A549 (cell line): ENCODE results near the gene GLIS1. TPM values are rescaled to one million over a fixed set of nuclear protein-coding genes. Genes with fewer than 3 reads are reported as not detected.

ENCODE experiments used
- ATAC-seq, 2 experiments: fragments of 200-7000 bp in 1 of 2; fragments of >200 bp in 1 of 2; cut with Nextera tagmentation in 1 of 2; cut with Tn5 transposase in 1 of 2; 3 replicates each; pipeline versions ENCODE4 v1.8.0 to v1.9.1; 2018 to 2020; ENCODE audit warnings: mild to moderate bottlenecking in 1 of 2, moderate library complexity in 1 of 2
- CTCF ChIA-PET: fragments of 300-600 bp; sonication (Branson Sonifier 250); formaldehyde crosslinking; extraction: SDS; loops from one replicate; lab custom pipeline; 2021; ENCODE audit warnings: antibody characterized with exemption, inconsistent platforms; lab: Yijun Ruan, JAX
- POLR2A ChIA-PET: fragments of 350-600 bp; formaldehyde crosslinking; extraction: SDS; loops from one replicate; lab custom pipeline; 2021; ENCODE audit warnings: antibody characterized with exemption, inconsistent platforms; lab: Yijun Ruan, JAX
- DNase-seq, 2 experiments: peaks; one replicate each; pipeline versions ENCODE4 v3.0.0 to v3.0.0-alpha.2; 2011 to 2016; ENCODE audit warnings: low read depth in 1 of 2, low spot score in 1 of 2
- FAIRE-seq: peaks from 2 replicates; lab custom pipeline; 2011; peaks lifted over from hg19 to GRCh38; lab: Jason Lieb, UNC
- H3K27ac ChIP-seq, 2 experiments: fragments of >200 bp; sonication (Bioruptor Twin); formaldehyde crosslinking; 3 replicates each; pipeline ENCODE4 v1.5.1; 2016 to 2017
- H3K4me1 ChIP-seq: fragments of >200 bp; sonication (Bioruptor Twin); formaldehyde crosslinking; 3 replicates; pipeline ENCODE4 v1.6.1; 2016
- H3K4me2 ChIP-seq: fragments of >200 bp; sonication (Bioruptor Twin); formaldehyde crosslinking; 3 replicates; pipeline ENCODE4 v1.6.1; 2016
- H3K4me3 ChIP-seq: fragments of >200 bp; sonication (Bioruptor Twin); formaldehyde crosslinking; 3 replicates; pipeline ENCODE4 v1.5.1; 2016
- H3K9me3 ChIP-seq: fragments of >200 bp; sonication (Bioruptor Twin); formaldehyde crosslinking; 3 replicates; pipeline ENCODE4 v1.6.1; 2016
- ATOH8 ChIP-seq: fragments of 250-450 bp; sonication (Bioruptor Pico); IDR thresholded peaks from 2 replicates; pipeline ENCODE4 v1.5.0; 2020; ENCODE audit warnings: low read depth, mild to moderate bottlenecking, moderate library complexity
- CBX2 ChIP-seq: fragments of 200-600 bp; sonication (generic); IDR thresholded peaks from 2 replicates; pipeline ENCODE4 v1.6.1; 2016; ENCODE audit warnings: low read depth, mild to moderate bottlenecking, borderline replicate concordance
- CEBPB ChIP-seq, 2 experiments: fragments of >200 bp in 1 of 2; sonication (Bioruptor Twin) in 1 of 2; formaldehyde crosslinking in 1 of 2; IDR thresholded peaks; 2 replicates each; pipeline ENCODE4 v1.6.1; 2012 to 2016
- E2F6 ChIP-seq: IDR thresholded peaks from 2 replicates; pipeline ENCODE4 v1.6.1; 2012; ENCODE audit warnings: low read depth, borderline replicate concordance
- EP300 ChIP-seq, 2 experiments: fragments of >200 bp; sonication (Bioruptor Twin); formaldehyde crosslinking; IDR thresholded peaks; 2 replicates in 1 of 2; 3 replicates in 1 of 2; pipeline ENCODE4 v1.6.1; 2016 to 2017
- FOSB ChIP-seq: fragments of 250-450 bp; sonication (Bioruptor Pico); IDR thresholded peaks from 2 replicates; pipeline ENCODE4 v1.5.0; 2020; ENCODE audit warnings: mild to moderate bottlenecking, moderate library complexity
- FOXS1 ChIP-seq: fragments of 250-450 bp; sonication (Bioruptor Pico); IDR thresholded peaks from 2 replicates; pipeline ENCODE4 v1.5.0; 2020; ENCODE audit warnings: mild to moderate bottlenecking, moderate library complexity
- HEYL ChIP-seq: fragments of 250-450 bp; sonication (Bioruptor Pico); IDR thresholded peaks from 2 replicates; pipeline ENCODE4 v1.8.0; 2021; ENCODE audit warnings: mild to moderate bottlenecking, moderate library complexity
- HOXB13 ChIP-seq: fragments of 250-450 bp; sonication (Bioruptor Pico); IDR thresholded peaks from 2 replicates; pipeline ENCODE4 v1.5.0; 2020; ENCODE audit warnings: low read depth, mild to moderate bottlenecking, moderate library complexity
- JUN ChIP-seq, 2 experiments: fragments of >200 bp; sonication (Bioruptor Twin); formaldehyde crosslinking; IDR thresholded peaks; 2 replicates in 1 of 2; 3 replicates in 1 of 2; pipeline ENCODE4 v1.6.1; 2016 to 2017
- KDM1A ChIP-seq: fragments of 200-600 bp; sonication (generic); IDR thresholded peaks from 2 replicates; pipeline ENCODE4 v1.6.1; 2016; ENCODE audit warnings: low read depth, mild to moderate bottlenecking
- KDM5A ChIP-seq: fragments of 200-600 bp; sonication (generic); IDR thresholded peaks from 2 replicates; pipeline ENCODE4 v1.6.1; 2016; ENCODE audit warnings: antibody characterized with exemption, mild to moderate bottlenecking
- MYC ChIP-seq: IDR thresholded peaks from 2 replicates; pipeline ENCODE4 v1.6.1; 2012; ENCODE audit warnings: mild to moderate bottlenecking, inconsistent platforms, low read length, improper control_type of control experiment, borderline replicate concordance
- NFE2L2 ChIP-seq: fragments of 150-350 bp; conservative IDR thresholded peaks from 2 replicates; pipeline ENCODE4 v1.6.1; 2014; ENCODE audit warnings: low read length
- NR3C1 ChIP-seq: fragments of >200 bp; sonication (Bioruptor Twin); formaldehyde crosslinking; IDR thresholded peaks from 3 replicates; pipeline ENCODE4 v1.6.1; 2017
- PHF8 ChIP-seq: fragments of 200-600 bp; sonication (generic); IDR thresholded peaks from 2 replicates; pipeline ENCODE4 v1.6.1; 2016; ENCODE audit warnings: low read depth, mild to moderate bottlenecking, antibody characterized with exemption, moderate library complexity, borderline replicate concordance
- POLR2AphosphoS2 ChIP-seq: conservative IDR thresholded peaks from 2 replicates; pipeline ENCODE4 v1.6.1; 2012; ENCODE audit warnings: low read length, improper control_type of control experiment, inconsistent platforms
- RAD21 ChIP-seq, 2 experiments: fragments of >200 bp in 1 of 2; sonication (Bioruptor Twin) in 1 of 2; formaldehyde crosslinking in 1 of 2; IDR thresholded peaks in 1 of 2; conservative IDR thresholded peaks in 1 of 2; 2 replicates in 1 of 2; 3 replicates in 1 of 2; pipeline ENCODE4 v1.6.1; 2012 to 2018; ENCODE audit warnings: inconsistent platforms in 1 of 2
- RCOR1 ChIP-seq: fragments of 150-350 bp; IDR thresholded peaks from 2 replicates; pipeline ENCODE4 v1.6.1; 2014; ENCODE audit warnings: antibody characterized with exemption, low read length, low read depth
- RNF2 ChIP-seq: fragments of 200-600 bp; sonication (generic); IDR thresholded peaks from 2 replicates; pipeline ENCODE4 v1.6.1; 2016; ENCODE audit warnings: low read depth, mild to moderate bottlenecking, antibody characterized with exemption, moderate library complexity, borderline replicate concordance
- SMC3 ChIP-seq: fragments of >200 bp; sonication (Bioruptor Twin); formaldehyde crosslinking; IDR thresholded peaks from 3 replicates; pipeline ENCODE4 v1.6.1; 2018; ENCODE audit warnings: inconsistent platforms
- ZNF302 ChIP-seq: fragments of 250-450 bp; sonication (Bioruptor Pico); IDR thresholded peaks from 2 replicates; pipeline ENCODE4 v1.9.0; 2021; ENCODE audit warnings: inconsistent platforms, mild to moderate bottlenecking, moderate library complexity
- WGBS: methylation state at CpG from one replicate; pipeline ENCODE4 v1.1.6; 2017; ENCODE audit errors: missing lambda C conversion rate; 5-methylcytosine and 5-hydroxymethylcytosine counted together
- polyA plus RNA-seq, 4 experiments: library from polyadenylated mRNA; depleted of rRNA in 3 of 4; stranded (reverse); fragments of >200 nt; fragmentation: RNase III in 1 of 4; extraction: RNeasy Plus Mini Kit Qiagen cat#74134 plus additional on column Dnase treatment in 1 of 4; gene quantifications; 2 replicates in 3 of 4; 3 replicates in 1 of 4; pipeline ENCODE4 v1.2.3, GENCODE V29; 2011 to 2017
- TF ChIP-seq, protein P1 (sequence below): fragments of 250-450 bp; sonication (Bioruptor Pico); IDR thresholded peaks from 2 replicates; pipeline ENCODE4 v1.5.0; 2021; ENCODE audit warnings: mild to moderate bottlenecking, moderate library complexity, borderline replicate concordance

The GLIS1 gene
- polyA plus RNA-seq, 2 of the 4 experiments (the other 2 are of a cell fraction), result 0.04 TPM; not detected in 1

DNA sequence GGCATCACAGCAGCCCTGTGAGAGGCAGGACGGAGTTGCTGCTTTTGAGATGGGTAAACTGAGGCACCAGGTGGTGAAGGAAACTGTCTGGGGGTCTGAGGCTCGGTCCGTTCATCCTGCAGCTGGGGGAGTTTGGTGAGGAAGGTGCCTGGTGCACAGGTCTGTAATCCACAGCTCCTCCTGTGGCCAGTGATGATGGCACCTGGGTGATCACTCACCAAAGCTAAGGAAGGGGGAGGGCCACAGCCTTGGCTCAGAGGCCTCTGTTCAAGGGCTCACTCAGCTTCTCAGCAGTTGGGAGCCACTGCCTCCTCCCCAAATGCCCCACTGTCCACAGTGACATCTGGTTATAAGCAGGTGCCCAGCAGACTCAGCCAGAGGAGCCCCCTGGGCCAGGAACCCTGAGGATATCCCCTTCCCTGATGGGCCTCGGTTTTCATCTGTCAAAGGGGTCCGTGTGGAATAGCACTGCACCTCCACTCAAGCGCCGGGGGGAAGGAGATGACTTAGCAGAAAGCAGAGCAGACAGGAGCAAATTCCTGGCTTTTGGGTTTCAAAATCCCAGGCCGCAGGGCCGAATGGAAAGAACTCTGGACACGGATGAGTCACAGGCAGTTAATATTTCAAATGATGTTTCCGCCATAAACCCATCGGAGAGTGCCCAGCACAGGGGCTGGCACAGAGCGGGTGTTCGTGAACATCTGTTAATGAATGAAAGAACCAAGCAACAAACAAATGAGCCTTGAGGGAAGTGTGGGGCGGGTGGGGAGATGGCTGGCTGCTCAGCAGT is 197.0 kb downstream of the GLIS1 start (continued):
- no peak for TF ChIP-seq RCOR1
- TF ChIP-seq ZNF302 (CRISPR knock-in tag), result no peak
- TF ChIP-seq CEBPB (IDR thresholded peaks at IDR 0.05), result 0 out of 4 replicates have a peak, but pooled peaks of 1 of the 2 experiments have one; percentile 10
- TF ChIP-seq POLR2AphosphoS2, result no peak
- TF ChIP-seq JUN (IDR thresholded peaks at IDR 0.05), result 0 out of 5 replicates have a peak, but pooled peaks of 1 of the 2 experiments have one; percentile 28
- TF ChIP-seq CBX2, result no peak
- TF ChIP-seq KDM1A, result no peak
- TF ChIP-seq, all 56 proteins: peak for 9

DNA sequence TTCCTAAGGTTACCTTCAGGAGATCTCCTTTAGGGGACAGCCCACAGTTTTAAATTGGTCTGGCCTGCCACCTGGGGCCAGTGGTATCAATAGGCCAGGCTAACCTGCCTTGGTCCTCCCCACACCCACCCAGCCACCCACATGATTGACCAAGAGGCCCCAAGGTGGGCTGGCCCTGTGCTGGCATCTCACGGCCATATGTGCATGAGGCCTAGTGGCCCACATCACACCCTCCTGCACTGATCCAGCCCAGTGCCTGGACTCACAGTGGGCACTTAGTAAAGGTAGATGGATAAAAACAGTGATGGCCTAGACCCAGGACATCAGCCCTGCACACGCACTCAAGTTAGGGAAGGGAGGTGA is 197.7 kb downstream of the GLIS1 start:
- Histone ChIP-seq H3K4me1 (peaks cover 33% of the 10 kb centered on the region), H3K27ac (peak overlapping the region; percentile 90 to 92), H3K9me3 (no peaks in the 10 kb centered on the region), H3K4me3 (no peak overlapping the region), H3K4me2 (peak overlapping the region; percentile 67)
- DNase-seq (no peak), FAIRE-seq (no peak), ATAC-seq (no peak)
- 90% methylated on average over 2 of the region's 2 CpGs for WGBS
- CTCF ChIA-PET, result interaction anchor here (0.8 to 2.1 kb wide), 6 partner anchors 9 to 57 kb away, joined by 3 to 9 read pairs (median 4); no protein-coding TSS in a partner anchor
- POLR2A ChIA-PET, result interaction anchor here (0.6 kb wide), 1 partner anchor 364 kb away, joined by 4 read pairs; no protein-coding TSS in a partner anchor
- TF ChIP-seq CEBPB (IDR thresholded peaks at IDR 0.05) (no peak), SMC3 (no peak), HOXB13 (CRISPR knock-in tag) (no peak), RAD21 (conservative IDR thresholded peaks at IDR 0.05 in 1 of 2, IDR thresholded peaks at IDR 0.05 in 1 of 2) (no peak), FOXS1 (no peak), ZNF302 (CRISPR knock-in tag) (no peak), FOSB (CRISPR knock-in tag) (no peak)
- TF ChIP-seq, protein P1, sequence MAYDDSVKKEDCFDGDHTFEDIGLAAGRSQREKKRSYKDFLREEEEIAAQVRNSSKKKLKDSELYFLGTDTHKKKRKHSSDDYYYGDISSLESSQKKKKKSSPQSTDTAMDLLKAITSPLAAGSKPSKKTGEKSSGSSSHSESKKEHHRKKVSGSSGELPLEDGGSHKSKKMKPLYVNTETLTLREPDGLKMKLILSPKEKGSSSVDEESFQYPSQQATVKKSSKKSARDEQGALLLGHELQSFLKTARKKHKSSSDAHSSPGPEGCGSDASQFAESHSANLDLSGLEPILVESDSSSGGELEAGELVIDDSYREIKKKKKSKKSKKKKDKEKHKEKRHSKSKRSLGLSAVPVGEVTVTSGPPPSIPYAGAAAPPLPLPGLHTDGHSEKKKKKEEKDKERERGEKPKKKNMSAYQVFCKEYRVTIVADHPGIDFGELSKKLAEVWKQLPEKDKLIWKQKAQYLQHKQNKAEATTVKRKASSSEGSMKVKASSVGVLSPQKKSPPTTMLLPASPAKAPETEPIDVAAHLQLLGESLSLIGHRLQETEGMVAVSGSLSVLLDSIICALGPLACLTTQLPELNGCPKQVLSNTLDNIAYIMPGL, result no peak

DNA sequence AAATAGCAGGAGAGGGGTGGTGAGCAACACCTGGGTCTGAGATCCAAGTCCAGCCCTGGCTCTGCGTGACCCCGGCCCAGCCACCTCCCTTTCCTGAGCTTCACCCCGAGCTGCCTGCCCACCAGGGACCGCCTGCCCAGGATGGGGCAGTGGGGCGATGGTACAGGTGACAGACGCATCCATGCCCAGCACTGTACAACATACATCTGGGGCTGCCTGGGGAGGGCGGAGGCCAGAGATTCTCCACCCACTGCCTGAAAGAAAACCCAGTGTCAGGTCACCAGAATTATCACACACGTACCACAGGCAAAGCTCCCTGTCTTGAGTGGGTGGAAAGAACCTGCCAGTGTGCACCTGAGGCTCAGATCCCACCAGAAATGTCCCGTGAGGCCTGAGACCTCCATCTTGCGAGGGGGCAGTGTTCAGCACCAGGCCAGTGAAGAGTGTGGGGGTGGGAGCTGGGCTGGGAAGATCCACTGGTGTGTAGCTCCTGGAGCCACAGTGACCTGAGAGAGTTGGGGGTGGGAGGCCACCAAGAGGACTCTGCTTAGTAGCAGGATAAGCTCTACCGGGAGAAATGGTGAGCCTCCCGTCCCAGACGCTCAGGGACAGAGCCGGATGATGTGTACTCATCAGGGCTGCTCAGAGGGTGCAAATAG is 198.2 kb downstream of the GLIS1 start:
- FAIRE-seq (no peak), ATAC-seq (no peak), DNase-seq (no peak)
- Histone ChIP-seq H3K4me3 (no peak overlapping the region), H3K4me2 (no peak overlapping the region; the same call in 2 of the 3 replicates), H3K4me1 (peaks cover 32% of the 10 kb centered on the region), H3K27ac (peak overlapping the region; percentile 90 to 92), H3K9me3 (no peaks in the 10 kb centered on the region)
- ChIA-PET POLR2A (interaction anchor here (0.6 kb wide), 1 partner anchor 249 kb away, joined by 4 read pairs; no protein-coding TSS in a partner anchor), CTCF (interaction anchor here (0.9 to 2.1 kb wide), 6 partner anchors 9 to 146 kb away, joined by 3 to 9 read pairs (median 4); no protein-coding TSS in a partner anchor)
- no peak for TF ChIP-seq EP300 (IDR thresholded peaks at IDR 0.05)
- TF ChIP-seq ATOH8 (CRISPR knock-in tag), result no peak
- TF ChIP-seq NFE2L2, result no peak
- TF ChIP-seq RNF2, result no peak
- no peak for TF ChIP-seq E2F6
- no peak for TF ChIP-seq HEYL (CRISPR knock-in tag)
- TF ChIP-seq MYC, result no peak
- no peak for TF ChIP-seq KDM5A
- TF ChIP-seq NR3C1, result no peak
- TF ChIP-seq PHF8, result no peak
- 94% methylated on average over 7 of the region's 14 CpGs for WGBS
